Retina (tissue), 1 donor: ENCODE data around the gene GRM8.

Experiments used
- DNase-seq: peaks from one replicate; pipeline ENCODE4 v3.0.0-alpha.2; 2016

Gene GRM8

DNA sequence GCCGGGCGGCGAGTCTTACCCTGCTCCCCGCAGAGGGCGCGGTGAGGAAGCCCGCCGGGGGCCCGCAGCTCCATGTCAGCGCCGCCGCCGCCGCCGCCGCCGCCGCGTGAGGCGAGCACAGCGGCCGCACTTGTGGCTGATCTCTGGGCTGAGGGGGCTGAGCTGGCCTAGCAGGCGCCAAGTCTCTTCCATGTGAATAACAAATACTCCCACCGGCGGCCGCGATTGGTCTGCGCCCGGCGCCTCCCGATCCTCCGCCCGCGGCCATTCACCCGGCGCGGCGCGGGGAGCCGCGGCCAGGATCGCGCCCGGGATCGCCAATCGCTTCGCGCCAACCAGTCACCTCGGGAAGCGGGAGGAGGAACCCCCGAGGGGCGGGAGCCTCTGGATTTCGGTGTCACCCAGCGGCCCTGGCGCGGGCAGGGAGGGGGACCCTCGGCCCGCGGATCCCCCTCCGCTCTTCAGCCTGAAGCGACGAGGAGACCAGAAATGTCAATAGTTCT lies at the start of gene GRM8:
TSS of gene GRM8 (minus strand) at position 164 of the 503 bp plus-strand sequence.
- DNase-seq: peak; percentile 88

DNA sequence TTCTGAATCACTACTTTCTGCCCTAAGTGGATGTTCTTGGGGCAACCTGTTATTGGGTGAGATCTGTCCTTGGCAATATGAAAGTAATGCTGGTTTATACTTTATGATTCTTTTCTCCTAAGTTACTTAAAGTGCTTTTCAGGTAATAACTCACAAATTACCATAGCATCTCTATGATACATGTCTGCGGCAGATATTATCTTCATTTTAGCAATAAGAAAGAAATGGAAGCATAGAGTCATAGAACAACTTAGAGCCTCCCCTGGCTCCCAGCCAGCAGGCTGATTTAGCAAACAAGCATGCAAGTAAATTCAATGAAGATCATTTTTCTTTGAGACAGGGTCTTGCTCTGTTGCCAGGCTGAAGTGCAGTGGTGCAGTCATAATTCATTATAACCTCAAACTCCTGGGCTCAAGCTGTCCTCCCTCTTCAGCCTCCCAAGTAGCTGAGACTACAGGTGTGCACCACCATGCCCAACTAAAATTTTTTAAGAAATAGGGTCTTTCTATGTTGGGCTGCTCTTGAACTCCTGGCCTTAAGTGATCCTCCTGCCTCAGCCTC lies 38.1 kb upstream of the GRM8 start:
- no peak for DNase-seq

DNA sequence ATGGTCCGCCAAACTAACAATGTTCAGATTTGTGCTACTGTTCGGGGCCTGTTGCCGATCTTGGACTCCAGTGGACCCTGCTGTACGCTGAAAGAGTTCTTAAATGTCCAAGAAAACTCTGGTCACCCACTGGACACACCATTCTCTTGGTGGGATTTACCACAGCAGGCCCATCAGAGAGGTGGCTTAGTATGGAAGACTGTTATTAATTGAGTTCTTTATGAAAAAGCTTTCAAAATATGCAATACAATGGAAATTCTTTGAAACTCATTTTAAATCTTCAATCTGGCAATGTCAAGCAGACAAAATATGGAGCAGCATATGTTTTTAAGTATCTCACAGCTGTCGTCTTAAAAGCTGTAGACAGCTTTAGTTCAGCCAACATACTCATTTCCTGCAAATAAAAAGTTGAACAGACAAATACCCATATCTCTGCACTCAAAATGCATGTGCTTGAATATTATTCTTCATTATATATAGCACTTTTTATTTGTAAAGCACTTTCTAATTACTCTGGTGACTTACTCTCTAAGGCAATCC lies 37.4 kb upstream of the GRM8 start:
- no peak for DNase-seq

DNA sequence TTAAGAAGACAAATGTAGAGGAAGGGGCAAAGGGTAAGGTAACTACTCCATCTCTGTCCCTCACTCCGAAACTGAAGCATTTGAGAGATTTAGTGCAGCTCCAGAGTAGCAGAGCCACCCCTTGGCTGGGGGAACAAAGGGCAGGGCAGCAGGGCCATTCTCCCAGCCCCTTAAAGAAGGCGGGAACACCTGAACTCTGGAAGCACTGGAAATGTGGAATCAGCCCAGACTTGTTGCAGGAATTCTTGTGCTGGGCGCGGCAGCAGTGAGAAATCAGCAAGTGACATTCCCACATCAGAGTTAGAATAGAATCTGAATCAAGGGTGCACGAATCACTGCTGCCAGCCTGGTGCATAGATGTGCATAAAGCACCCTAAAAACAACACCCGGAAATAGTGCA lies 34.4 kb upstream of the GRM8 start:
- no peak for DNase-seq

DNA sequence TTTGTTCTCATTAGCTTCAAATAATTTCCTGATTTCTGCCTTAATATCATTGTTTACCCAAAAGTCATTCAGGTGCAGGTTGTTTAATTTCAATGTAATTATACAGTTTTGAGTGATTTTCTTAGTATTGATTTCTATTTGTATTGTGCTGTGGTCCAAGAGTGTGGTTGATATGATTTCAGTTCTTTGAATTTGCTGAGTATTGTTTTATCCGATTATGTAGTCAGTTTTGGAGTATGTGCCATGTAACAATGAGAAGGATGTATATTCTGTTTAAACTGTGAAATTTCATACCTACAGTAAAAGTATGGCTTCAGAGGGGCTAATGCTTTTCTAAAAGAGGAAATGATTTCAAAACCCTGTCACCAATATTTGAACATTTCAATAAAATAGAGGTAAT lies 17.4 kb upstream of the GRM8 start:
- DNase-seq: no peak

DNA sequence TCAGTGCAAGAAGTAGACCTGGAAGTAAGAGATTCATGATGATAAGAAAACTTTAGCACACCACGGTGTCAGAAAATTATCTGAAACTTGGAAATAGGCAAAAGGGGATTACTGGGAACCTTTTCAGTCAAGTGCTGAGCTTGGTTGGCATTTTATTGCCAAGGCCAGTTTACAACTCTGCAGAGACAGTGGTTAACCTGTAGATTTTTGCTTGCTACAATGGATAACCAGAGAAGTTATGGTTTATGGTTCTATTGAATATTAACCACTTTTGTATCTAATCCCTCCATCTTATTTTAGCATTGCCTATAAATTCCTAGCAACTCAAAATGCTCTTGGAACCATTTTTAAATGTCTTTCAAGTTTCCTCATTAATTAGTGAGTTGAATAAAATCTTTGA lies 13.3 kb upstream of the GRM8 start:
- no peak for DNase-seq

DNA sequence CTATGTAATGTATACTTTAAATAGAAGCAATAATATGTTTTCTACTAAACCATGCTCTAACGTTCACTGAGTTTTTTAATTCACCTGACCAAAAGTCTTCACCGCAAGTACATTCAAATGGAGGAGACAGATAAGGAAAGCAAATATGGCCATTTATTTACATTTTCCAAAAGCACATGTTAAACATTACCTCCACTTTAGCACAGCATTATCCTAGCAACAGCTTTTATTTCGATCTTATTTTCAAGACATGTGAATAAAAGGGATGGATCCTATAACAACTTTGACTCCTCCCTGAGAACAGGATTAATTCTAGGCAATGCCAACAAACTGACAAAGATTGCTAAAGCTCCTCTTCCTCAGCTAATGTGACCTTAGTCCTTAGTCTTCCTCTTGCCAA lies 11.5 kb upstream of the GRM8 start:
- DNase-seq: no peak

DNA sequence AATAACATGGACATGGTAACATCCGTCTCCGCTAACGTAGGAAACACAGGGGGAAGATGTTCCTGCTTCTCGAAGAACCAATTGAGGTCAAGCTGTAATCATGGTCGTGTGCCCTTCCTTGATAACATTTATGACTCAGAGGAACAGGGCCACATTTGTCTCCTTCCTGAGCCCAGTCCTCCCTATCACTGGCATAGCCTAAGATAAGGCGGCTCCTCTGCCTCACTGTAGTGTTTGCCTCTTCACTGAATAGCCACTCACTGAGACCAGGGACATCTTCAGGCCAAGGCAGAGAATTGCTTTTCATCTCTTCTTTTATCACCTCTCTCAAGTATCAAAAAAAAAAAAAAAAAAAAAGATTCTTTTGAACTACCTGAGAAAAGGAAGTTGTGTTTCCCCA lies 5.4 kb upstream of the GRM8 start:
- no peak for DNase-seq

DNA sequence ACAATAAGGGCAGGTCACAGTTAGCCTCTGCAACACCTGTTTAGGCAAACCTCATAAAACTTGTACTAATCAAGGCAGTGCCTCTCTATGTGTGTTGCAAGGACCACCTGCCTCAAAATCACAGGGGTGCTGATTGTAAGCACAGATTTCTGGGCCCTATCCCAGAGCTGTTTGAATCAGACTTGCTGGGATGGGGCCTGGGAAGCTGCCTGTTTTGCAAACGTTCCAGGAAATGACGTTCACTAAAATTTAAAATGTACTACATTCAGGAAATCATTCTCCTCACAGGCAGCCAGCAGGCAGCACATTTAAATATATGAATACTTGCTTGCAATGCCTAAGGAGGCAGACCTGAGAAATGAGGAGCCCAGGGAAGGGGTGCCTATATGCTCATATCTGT lies 4.3 kb upstream of the GRM8 start:
- DNase-seq: no peak

DNA sequence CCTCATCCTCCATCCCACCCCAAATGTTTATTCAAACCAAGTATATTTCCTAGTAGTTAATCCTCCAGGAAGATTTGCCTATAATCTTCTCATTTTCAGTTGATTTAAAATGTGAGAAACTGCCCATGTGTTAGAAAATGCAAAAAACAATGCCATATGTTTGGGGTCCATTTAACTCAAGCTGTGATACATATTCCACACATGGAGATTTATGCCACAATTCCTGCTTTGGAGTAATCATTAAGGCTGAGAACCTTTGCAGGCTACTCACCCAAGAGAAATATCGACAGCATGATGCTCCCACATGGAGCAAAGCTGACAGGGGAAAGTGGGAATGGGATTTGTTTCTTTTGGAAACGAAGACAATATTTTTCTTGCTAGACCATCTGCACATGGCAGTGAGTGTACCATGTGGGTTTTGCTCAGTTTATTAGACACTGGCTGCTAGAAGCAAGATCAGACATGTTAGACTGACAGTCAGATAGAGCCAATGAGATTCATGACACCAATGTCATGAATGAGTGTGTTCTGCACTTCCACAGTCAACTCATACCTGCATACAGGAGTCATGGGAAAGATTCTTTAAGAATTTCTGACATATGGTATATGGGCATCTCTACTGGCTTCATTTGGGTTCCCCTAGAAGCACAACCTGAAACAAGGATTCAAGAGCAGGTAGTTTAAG lies 3.4 kb upstream of the GRM8 start:
- DNase-seq: no peak

DNA sequence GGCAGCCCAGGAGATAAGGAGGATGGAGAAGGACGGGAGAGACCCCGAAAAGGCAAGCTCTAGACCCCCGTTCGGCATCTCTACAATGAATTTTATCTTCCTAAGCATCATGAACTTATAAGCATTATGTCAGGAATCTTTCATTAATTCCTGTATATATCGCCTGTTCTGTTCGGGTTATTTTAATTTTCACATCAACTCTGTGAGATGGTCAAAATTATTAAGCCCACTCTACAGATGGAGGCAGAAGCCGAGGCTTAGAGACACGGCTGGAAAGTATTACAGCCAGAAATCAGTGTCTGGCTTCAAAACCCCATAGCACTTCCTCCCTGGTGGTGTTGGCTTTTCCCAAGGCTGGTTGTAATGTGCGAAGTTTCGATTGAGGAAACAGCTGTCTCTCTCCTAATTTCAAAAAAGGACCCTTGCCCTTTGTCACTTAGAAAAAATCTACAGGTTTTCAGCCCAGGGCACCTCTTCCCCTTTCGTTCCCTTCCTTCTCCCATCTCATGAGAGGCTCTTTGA lies 1.5 kb upstream of the GRM8 start:
- DNase-seq: no peak

DNA sequence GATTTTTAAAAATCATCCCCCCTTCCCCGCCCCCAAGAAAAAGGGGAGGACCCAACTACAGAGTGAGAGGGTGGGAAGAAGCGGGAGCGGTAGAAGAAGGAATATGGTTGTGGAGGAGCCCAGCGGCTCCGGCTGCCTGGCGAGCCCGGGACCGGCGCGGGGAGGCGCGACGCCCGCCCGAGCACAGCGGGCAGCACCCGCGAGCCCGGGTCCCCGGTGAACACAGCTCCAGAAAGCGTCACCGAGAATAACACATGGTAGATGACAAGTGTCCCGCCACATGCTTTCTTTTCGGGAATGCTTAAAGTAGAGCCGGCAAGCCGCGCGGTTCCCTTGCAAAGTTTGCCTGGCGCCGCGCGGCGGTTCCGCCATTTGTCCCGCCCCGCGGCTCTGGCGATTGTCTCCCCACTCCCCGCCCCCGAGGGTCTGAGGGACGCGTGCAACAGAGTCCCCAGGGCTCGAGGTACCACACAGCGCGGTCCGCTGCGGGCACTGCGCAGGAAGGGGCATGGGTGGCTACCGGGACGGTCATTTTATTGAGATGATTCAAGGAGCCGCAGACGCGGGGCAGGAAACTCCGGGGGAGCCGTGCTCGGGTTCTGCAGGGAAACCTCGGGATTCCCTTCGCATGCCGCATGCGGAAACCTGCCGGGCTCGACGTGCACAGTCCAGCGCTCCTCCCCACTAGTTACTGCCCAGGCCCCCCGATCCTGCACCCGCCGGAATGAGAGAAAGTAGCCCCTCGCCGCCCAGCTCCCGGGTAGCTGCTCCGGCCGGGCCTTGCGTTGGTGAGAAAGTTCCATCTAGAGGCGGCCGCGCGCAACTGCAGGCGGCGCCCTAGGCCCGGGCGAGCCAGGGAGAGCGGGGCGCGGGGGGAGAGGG lies 781 bp upstream of the GRM8 start:
- DNase-seq: peak; percentile 92

DNA sequence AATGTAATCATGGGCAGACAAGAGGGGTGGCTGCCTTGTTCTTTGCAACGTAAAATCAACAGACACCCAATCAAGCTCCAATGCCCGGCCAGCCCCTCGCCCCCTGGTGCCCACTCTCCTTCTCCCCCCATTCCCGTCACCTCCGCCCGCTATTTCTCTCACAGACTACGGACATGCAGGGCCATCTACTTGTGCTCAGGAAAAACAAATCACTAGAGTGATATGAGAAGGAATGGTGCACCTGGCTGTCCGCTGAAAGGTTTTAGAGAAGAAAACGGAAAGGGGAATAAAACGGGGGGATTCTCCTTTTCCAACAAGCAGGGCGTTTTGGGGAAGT lies 396 bp downstream of the GRM8 start:
- DNase-seq: no peak

DNA sequence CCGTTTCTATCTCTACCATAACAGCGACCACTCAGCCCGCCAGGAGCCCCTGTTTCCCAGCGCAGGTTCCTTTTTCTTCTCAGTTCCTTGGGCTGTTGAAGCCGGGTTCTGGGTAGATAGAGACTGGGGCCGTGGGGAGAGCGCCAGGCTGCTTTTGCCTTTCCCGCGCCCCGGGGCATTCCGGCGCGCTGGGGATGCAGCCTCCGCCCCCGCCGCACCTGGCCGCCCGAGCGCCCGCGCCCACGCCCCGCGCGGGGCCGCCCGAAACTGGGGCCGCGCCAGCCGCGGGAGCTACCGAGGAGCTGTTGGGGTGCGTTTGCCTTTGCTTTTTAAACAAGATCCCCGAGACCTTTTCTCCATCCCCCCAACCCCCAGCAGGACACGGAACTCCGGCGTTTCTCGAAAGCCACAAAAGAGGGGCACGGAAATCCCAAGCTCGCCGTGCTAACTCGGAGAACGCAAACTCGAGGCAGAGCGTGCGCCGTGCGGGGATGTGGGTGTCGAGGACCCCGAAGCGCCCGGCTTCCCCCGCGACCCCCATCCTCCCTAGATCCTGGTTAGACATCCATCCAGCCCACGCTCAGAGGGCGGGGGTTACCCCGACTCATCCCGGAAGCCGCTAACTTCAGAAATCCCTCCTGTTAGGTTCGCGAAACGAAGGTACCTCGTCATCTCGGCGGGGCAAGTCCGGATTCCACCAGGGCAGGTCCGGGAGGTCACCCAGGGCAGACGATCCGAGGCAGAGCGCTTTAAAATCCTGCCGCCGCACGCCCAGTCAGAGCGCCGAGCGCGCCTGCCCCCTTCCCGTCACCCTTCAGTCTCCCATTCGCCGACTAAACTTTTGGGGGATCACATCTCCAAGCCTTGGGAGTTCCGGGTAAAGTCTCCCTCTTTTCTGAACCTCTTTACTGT lies 1.0 kb downstream of the GRM8 start:
- peak; percentile 67 for DNase-seq

DNA sequence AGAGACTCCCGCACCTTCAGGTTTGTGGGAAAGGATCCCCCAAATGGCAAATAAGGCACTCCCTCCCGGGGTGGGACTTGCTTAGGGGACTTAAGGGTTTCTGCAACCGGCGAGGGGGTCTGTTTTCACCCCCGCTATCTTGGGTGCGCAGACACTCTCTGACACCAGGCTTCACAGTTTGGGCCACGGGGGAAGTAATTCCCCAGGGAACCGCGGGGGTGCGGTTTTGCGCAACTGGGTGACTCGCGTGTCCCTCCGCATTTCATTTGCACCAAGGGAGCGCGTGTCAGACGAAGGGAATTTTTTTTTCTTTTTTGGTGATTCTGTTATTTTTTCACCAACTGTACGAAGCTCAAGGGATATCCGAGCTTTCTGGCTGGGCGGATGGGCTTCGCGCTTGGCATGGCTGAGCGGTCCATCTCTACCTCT lies 1.7 kb downstream of the GRM8 start:
- DNase-seq: peak; percentile 56

DNA sequence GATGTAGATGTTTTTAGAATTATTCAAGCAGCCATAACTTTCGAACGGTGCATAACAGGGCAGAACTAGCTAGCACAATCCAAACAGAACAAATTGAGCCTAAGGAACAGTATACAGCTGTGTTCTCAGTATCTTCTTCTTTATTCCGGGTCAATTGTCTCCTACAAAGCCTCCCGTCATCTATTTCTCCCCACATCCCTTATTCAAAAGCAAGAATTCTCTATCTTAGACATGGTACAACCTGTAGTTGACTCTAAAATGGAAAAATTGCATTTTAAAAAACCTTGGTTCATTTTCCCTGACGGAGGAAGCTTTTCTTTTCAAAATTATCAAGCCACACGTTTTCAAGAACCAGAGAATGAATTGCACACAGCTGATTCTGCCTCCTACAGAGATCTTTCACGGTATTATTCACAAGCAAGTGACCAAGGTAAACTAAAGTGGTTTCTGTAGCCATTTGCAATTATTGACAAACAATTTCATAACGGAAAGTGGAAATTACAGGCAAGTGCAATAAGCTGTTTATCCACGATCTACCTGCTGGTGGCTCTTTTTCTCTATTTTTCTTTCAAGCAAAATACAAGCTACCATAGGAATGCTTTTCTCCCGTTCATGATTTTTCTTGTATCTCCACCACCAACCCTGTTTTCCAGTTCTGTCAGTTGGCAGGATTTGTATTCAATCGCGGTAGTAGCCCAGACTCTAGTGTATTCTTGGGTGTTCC lies 2.3 kb downstream of the GRM8 start:
- peak; percentile 34 for DNase-seq

DNA sequence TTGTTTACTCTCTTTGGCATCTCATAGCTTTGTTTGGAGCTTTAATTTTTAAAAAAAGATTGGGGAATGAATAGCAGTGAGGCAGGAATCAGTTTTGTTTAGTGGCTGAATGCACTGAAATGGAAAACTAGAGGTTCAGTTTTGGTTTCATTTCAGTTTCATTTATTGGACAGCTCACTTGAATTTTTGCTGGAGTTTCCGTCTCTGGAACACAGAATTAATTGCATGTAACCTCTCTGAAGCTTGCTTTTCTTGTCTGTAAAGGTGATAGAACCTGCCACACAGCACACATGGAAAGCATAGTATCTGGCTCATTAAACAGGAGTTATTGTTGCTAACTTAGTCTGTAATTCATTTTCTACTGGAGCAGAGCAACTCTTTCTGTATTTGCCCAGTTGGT lies 7.1 kb downstream of the GRM8 start:
- DNase-seq: no peak

DNA sequence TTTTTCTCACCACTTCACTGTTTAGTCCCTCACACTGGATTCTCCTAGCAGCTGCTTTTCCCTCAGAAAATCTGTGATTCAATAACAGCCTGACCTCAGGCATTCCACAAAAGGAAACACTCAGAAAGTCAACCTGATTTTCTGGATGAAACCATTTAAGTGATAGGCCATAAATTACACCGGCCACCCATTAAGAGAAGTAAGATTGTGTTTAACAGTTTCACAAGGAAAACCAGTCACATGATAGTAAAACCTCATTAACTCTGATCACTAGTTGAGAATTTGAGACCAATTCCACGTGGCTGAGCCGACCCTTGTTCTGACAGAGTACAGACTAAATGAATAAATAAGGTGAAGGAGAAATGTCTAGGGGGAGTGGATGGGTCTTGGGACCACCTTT lies 7.7 kb downstream of the GRM8 start:
- no peak for DNase-seq

DNA sequence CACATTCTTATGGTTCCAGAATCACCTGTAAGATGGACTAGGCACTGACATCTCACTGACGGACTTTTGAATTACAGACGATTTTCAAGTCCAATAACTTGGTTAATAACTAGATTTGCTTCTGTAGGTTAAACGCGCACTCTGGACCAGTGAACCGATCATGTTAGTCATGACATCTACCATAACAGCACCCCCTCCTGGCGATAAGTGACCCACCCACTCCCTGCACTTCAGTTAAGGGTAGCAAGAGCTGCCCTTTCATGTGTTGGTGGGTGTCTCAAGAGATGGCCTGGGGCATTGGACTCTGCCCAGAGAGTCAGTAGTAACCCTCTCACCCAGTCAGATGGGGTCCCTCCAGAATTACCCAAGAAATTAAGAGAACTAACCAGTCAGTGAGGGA lies 12.9 kb downstream of the GRM8 start:
- no peak for DNase-seq

DNA sequence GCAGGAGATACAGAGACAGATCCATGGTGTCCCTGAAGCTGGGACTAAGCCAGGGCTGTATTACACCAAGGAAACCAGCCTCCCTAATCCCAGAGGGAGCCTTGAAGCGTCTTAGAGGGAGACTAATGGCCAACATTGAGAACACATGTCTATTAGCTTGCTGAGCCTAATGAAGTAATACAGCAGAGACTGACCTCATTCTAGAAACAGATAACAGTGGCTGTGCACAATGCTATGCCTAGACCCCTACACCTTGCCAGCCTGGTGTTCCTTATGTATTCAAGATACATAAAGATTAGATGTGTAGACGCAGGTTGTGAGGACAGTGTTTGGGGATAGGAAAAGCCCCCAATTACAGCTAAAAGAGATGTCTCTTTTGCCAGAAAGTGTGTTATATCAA lies 19.1 kb downstream of the GRM8 start:
- no peak for DNase-seq

DNA sequence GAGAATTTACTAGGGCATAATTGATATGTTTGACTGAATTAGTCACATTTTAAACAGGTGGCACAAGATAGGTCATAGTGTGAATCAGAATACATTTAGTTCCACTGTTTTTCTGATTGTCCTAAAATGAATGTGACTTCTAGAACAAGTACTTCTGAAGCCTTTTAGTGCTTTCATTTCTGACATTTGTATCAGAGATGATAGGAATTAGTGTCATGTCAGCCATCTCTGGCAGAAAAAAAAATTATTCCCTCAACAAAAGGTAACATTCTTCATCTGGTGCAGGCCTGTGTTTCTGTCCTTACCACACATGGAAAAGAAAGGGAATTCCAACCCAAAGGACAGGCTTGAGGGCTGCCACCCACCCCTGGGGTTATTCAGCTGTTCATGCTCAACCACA lies 21.3 kb downstream of the GRM8 start:
- no peak for DNase-seq
